Caco-2 (cell line): ENCODE results near the gene IGFBP7. TPM values are rescaled to one million over a fixed set of nuclear protein-coding genes. Genes with fewer than 3 reads are reported as not detected.

ENCODE experiments used
- BruUV-seq: library from RNA; stranded (reverse); fragments of 400-500 nt; replicated peaks from 2 replicates; lab custom pipeline; 2021; lab: Mats Ljungman, UMichigan
- CTCF ChIA-PET: fragments of 300-600 bp; sonication (Branson Sonifier 250); formaldehyde crosslinking; loops from one replicate; lab custom pipeline; 2022; ENCODE audit warnings: antibody characterized with exemption; lab: Charles Lee
- POLR2A ChIA-PET: fragments of 300-600 bp; sonication (Branson Sonifier 250); formaldehyde crosslinking; loops from one replicate; lab custom pipeline; 2022; ENCODE audit warnings: antibody characterized with exemption; lab: Charles Lee
- DNase-seq, 2 experiments: peaks; one replicate each; pipeline versions ENCODE4 v3.0.0 to v3.0.0-alpha.2; 2020 to 2022
- H3K27me3 ChIP-seq: replicated peaks from 2 replicates; pipeline ENCODE4 v1.6.0; 2011; ENCODE audit warnings: low read length; ENCODE audit not compliant: control insufficient read depth, insufficient read depth
- H3K36me3 ChIP-seq: 2 replicates; pipeline ENCODE4 v1.5.1; 2011; ENCODE audit warnings: low read length; ENCODE audit not compliant: control insufficient read depth, insufficient read depth
- H3K4me1 ChIP-seq: fragments of 250-450 bp; sonication (Bioruptor Pico); 2 replicates; pipeline ENCODE4 v1.5.1; 2020; ENCODE audit warnings: mild to moderate bottlenecking
- H3K4me3 ChIP-seq: 2 replicates; pipeline ENCODE4 v1.5.1; 2011; ENCODE audit warnings: low read depth, mild to moderate bottlenecking, control low read depth, low read length
- H3K9me3 ChIP-seq: fragments of 250-450 bp; sonication (Bioruptor Pico); 2 replicates; pipeline ENCODE4 v1.5.1; 2020; ENCODE audit warnings: mild to moderate bottlenecking, moderate library complexity
- H3K27ac Mint-ChIP-seq: one replicate; pipeline ENCODE4 v1.8.0; 2022; ENCODE audit warnings: mixed read lengths; ENCODE audit not compliant: unreplicated experiment
- H3K27me3 Mint-ChIP-seq: one replicate; pipeline ENCODE4 v1.8.0; 2022; ENCODE audit warnings: mixed read lengths; ENCODE audit not compliant: insufficient read depth, unreplicated experiment
- H3K36me3 Mint-ChIP-seq: one replicate; pipeline ENCODE4 v1.8.0; 2022; ENCODE audit warnings: mild to moderate bottlenecking, mixed read lengths; ENCODE audit not compliant: insufficient read depth, unreplicated experiment
- H3K4me1 Mint-ChIP-seq: one replicate; pipeline ENCODE4 v1.8.0; 2022; ENCODE audit warnings: low read depth, mixed read lengths; ENCODE audit not compliant: unreplicated experiment
- H3K4me3 Mint-ChIP-seq: one replicate; pipeline ENCODE4 v1.8.0; 2022; ENCODE audit warnings: mild to moderate bottlenecking, moderate library complexity, mixed read lengths; ENCODE audit not compliant: unreplicated experiment
- H3K9me3 Mint-ChIP-seq: one replicate; pipeline ENCODE4 v1.8.0; 2022; ENCODE audit warnings: mixed read lengths; ENCODE audit not compliant: unreplicated experiment
- intact Hi-C: fragments of 100-400 bp; cut with micrococcal nuclease; formaldehyde crosslinking; loops from one replicate; pipeline ENCODE4 v1.10.0; 2022; ENCODE audit not compliant: unreplicated experiment
- total RNA-seq: library from RNA; stranded (reverse); gene quantifications from 2 replicates; pipeline ENCODE4 v1.2.3, GENCODE V29; 2022
- TF ChIP-seq, protein P1 (sequence below), 2 experiments: fragments of 200-600 bp in 1 of 2; IDR thresholded peaks; 1 replicate in 1 of 2; 2 replicates in 1 of 2; pipeline versions ENCODE4 v1.5.1 to v1.8.0; 2011 to 2022; ENCODE audit warnings: antibody characterized with exemption in 1 of 2, control low read depth in 1 of 2, inconsistent platforms in 1 of 2, low read depth in 1 of 2, low read length in 1 of 2, mild to moderate bottlenecking in 1 of 2, moderate library complexity in 1 of 2; ENCODE audit not compliant: insufficient read depth in 1 of 2, severe bottlenecking in 1 of 2, unreplicated experiment in 1 of 2

Gene IGFBP7
- total RNA-seq, 1 experiment from 2014 or later = 40.4 TPM

DNA sequence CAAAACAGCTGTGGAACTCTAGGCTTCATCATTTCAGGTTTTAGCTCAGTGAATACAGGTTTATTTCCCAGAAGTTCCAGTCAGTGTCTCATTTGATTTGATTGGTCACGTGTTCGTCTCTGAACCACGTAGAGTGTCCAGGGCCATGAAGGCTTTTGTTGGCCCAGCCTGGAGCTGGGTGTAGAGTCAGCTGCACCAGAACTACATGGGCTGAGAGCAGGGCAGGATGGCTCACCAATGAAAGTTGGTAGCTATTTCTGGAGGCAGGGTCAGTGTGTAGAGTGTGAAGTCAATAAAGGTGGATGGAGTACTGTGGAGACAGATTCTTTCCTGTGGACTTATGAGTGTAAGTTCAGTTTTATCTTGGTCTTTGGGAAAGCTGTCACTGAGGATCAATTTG lies 43.0 kb upstream of the IGFBP7 start:
- CTCF ChIA-PET = interaction anchor here (0.5 to 1.3 kb wide), 3 partner anchors 11 to 967 kb away, joined by 3 to 6 read pairs (median 5); no protein-coding TSS in a partner anchor
- POLR2A ChIA-PET = no interaction called here
- no peaks in the 10 kb centered on the region for H3K9me3 Mint-ChIP-seq

DNA sequence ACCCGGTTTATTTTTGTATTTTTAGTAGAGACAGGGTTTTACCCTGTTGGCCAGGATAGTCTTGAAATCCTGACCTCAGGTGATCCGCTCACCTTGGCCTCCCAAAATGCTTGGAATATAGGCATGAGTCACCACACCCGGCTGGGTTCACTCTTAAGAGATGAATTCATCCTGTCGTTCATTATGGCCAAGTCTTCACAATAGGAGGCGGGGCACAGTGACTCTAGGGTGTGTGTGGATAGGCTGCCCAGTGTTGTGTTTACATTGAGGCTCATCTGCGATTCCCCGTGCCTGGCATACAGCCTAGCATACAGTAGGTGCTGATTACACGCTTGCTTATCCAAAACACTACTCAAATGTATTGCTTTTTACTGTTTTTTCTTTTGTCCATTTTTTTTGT lies 41.3 kb upstream of the IGFBP7 start:
- no peaks in the 10 kb centered on the region for H3K36me3 Mint-ChIP-seq
- no TSS peak for BruUV-seq
- Histone ChIP-seq H3K9me3 (no peaks in the 10 kb centered on the region), H3K27me3 (no peaks in the 10 kb centered on the region), H3K36me3 (no peaks in the 10 kb centered on the region), H3K4me1 (peaks cover 18% of the 10 kb centered on the region), H3K4me3 (no peak overlapping the region)
- intact Hi-C loops = no loop called here
- H3K9me3 Mint-ChIP-seq = no peaks in the 10 kb centered on the region
- peaks cover 21% of the 10 kb centered on the region for H3K4me1 Mint-ChIP-seq
- H3K27ac Mint-ChIP-seq = no peak overlapping the region
- H3K4me3 Mint-ChIP-seq = no peak overlapping the region
- no peak for DNase-seq
- TF ChIP-seq, protein P1, sequence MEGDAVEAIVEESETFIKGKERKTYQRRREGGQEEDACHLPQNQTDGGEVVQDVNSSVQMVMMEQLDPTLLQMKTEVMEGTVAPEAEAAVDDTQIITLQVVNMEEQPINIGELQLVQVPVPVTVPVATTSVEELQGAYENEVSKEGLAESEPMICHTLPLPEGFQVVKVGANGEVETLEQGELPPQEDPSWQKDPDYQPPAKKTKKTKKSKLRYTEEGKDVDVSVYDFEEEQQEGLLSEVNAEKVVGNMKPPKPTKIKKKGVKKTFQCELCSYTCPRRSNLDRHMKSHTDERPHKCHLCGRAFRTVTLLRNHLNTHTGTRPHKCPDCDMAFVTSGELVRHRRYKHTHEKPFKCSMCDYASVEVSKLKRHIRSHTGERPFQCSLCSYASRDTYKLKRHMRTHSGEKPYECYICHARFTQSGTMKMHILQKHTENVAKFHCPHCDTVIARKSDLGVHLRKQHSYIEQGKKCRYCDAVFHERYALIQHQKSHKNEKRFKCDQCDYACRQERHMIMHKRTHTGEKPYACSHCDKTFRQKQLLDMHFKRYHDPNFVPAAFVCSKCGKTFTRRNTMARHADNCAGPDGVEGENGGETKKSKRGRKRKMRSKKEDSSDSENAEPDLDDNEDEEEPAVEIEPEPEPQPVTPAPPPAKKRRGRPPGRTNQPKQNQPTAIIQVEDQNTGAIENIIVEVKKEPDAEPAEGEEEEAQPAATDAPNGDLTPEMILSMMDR (IDR thresholded peaks at IDR 0.05; ENCODE audit: insufficient read depth in 1 of 2, low read depth in 1 of 2, low read length in 1 of 2, severe bottlenecking in 1 of 2, unreplicated experiment in 1 of 2) = no peak
- no peaks in the 10 kb centered on the region for H3K27me3 Mint-ChIP-seq
- ChIA-PET CTCF (no interaction called here), POLR2A (no interaction called here)

More for the DNA sequence above, 43.0 kb upstream of the IGFBP7 start:
- Mint-ChIP-seq H3K4me1 (peaks cover 21% of the 10 kb centered on the region), H3K27ac (no peak overlapping the region), H3K4me3 (no peak overlapping the region), H3K27me3 (no peaks in the 10 kb centered on the region), H3K36me3 (no peaks in the 10 kb centered on the region)
- DNase-seq = no peak
- intact Hi-C loops = no loop called here
- no peaks in the 10 kb centered on the region for H3K9me3 ChIP-seq
- no peaks in the 10 kb centered on the region for H3K36me3 ChIP-seq
- BruUV-seq = no TSS peak
- no peak overlapping the region for H3K4me3 ChIP-seq
- peaks cover 18% of the 10 kb centered on the region for H3K4me1 ChIP-seq
- no peaks in the 10 kb centered on the region for H3K27me3 ChIP-seq
- TF ChIP-seq, protein P1 (IDR thresholded peaks at IDR 0.05; ENCODE audit: insufficient read depth in 1 of 2, low read depth in 1 of 2, low read length in 1 of 2, severe bottlenecking in 1 of 2, unreplicated experiment in 1 of 2) = no peak

DNA sequence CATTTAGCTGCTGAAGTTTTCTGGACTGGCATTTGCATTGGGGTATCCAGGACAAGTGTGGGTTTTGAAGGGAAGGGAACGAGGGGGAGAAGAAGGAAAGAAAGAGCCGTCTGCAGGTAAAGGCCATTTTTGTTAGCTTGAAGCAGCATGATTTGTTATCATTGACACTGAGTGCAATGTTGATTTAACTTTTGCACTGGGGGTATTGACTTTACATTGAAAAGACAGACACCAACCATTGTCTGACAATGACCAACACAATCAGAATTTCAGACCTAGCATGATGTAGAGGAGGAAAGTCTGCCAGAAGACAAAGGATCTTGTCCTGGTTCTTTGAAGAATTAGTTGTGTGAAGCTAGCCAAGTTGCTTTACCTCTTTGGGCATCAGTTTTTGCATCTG lies 39.6 kb upstream of the IGFBP7 start:
- no peak for DNase-seq
- Histone ChIP-seq H3K9me3 (no peaks in the 10 kb centered on the region), H3K27me3 (no peaks in the 10 kb centered on the region), H3K4me1 (peaks cover 18% of the 10 kb centered on the region), H3K36me3 (no peaks in the 10 kb centered on the region), H3K4me3 (no peak overlapping the region)
- Mint-ChIP-seq H3K27me3 (no peaks in the 10 kb centered on the region), H3K36me3 (no peaks in the 10 kb centered on the region), H3K4me3 (no peak overlapping the region), H3K9me3 (no peaks in the 10 kb centered on the region), H3K4me1 (peaks cover 21% of the 10 kb centered on the region), H3K27ac (no peak overlapping the region)
- ChIA-PET CTCF (no interaction called here), POLR2A (no interaction called here)
- TF ChIP-seq, protein P1 (IDR thresholded peaks at IDR 0.05; ENCODE audit: insufficient read depth in 1 of 2, low read depth in 1 of 2, low read length in 1 of 2, severe bottlenecking in 1 of 2, unreplicated experiment in 1 of 2) = no peak
- intact Hi-C loops = no loop called here
- BruUV-seq = no TSS peak
